Activated CD4-positive, alpha-beta T cell treated with anti-CD3 and anti-CD28 coated beads, Interleukin-10, Interleukin-2, amounts not matched to agents 100 ng/mL and 50 ng/mL, durations not matched to agents 16 hours and 8 hours (primary cell): Measurements from ENCODE around the gene PEPD.
"Not testable (repeated sequence)": the region's sequence is repeated elsewhere in the genome, so short reads cannot be mapped to it uniquely, and the experiment has no call there.

Experiments used
- DNase-seq: peaks from one replicate; pipeline ENCODE4 v3.0.0-alpha.2; 2020

PEPD gene

GRCh38 chr19:33496038-33496895 is 25.3 kb downstream of the PEPD start:
- DNase-seq, result no peak

- DNase-seq, result no peak
Observed at GRCh38 chr19:33493401-33494275, 28.0 kb downstream of the PEPD start.

- DNase-seq, result no peak
Observed at GRCh38 chr19:33492951-33493350, 28.6 kb downstream of the PEPD start.

- DNase-seq, result no peak
Observed at GRCh38 chr19:33492090-33492489, 29.5 kb downstream of the PEPD start.

- not testable (repeated sequence) for DNase-seq
Observed at GRCh38 chr19:33490596-33490995, 31.0 kb downstream of the PEPD start.

GRCh38 chr19:33490041-33490451 is 31.5 kb downstream of the PEPD start:
- no peak for DNase-seq

- DNase-seq, result no peak
Observed at GRCh38 chr19:33488826-33489225, 32.8 kb downstream of the PEPD start.

- DNase-seq, result no peak
Observed at GRCh38 chr19:33487901-33488800, 33.4 kb downstream of the PEPD start.

GRCh38 chr19:33486936-33487811 is 34.4 kb downstream of the PEPD start:
- DNase-seq, result no peak

GRCh38 chr19:33486407-33486806 is 35.2 kb downstream of the PEPD start:
- DNase-seq, result no peak

- no peak for DNase-seq
Observed at GRCh38 chr19:33484226-33484774, 37.3 kb downstream of the PEPD start.

- no peak for DNase-seq
Observed at GRCh38 chr19:33482476-33482875, 39.1 kb downstream of the PEPD start.

GRCh38 chr19:33481863-33482262 is 39.7 kb downstream of the PEPD start:
- no peak for DNase-seq

- not testable (repeated sequence) for DNase-seq
Observed at GRCh38 chr19:33479570-33479969, 42.0 kb downstream of the PEPD start.

- no peak for DNase-seq
Observed at GRCh38 chr19:33477781-33478180, 43.8 kb downstream of the PEPD start.

GRCh38 chr19:33476151-33476707 is 45.4 kb downstream of the PEPD start:
- no peak for DNase-seq

- no peak for DNase-seq
Observed at GRCh38 chr19:33473653-33474305, 47.8 kb downstream of the PEPD start.

- no peak for DNase-seq
Observed at GRCh38 chr19:33472691-33473652, 48.6 kb downstream of the PEPD start.

GRCh38 chr19:33472226-33472625 is 49.4 kb downstream of the PEPD start:
- no peak for DNase-seq
